SK-N-SH treated with all-trans-retinoic acid at 6 μM for 48 hours (cell line): Measurements from ENCODE around the gene RAPGEF4.
A peak's percentile ranks its signal among the peaks of the same experiment; 100 is the strongest.

Source experiments
- ATAC-seq: fragments of 200-7000 bp; cut with Tn5 transposase; 3 replicates; pipeline ENCODE4 v1.9.1; 2020; ENCODE audit warnings: mild to moderate bottlenecking, moderate library complexity
- ARNTL ChIP-seq: fragments of 450-650 bp; formaldehyde crosslinking; IDR thresholded peaks from 2 replicates; pipeline ENCODE4 v1.5.0; 2020; ENCODE audit warnings: low read depth, mild to moderate bottlenecking, moderate library complexity, borderline replicate concordance
- CSDC2 ChIP-seq: fragments of 250-450 bp; sonication (Bioruptor Pico); IDR thresholded peaks from 2 replicates; pipeline ENCODE4 v1.5.0; 2020; ENCODE audit warnings: mild to moderate bottlenecking, moderate library complexity
- PATZ1 ChIP-seq: fragments of 250-450 bp; sonication (Bioruptor Pico); IDR thresholded peaks from 2 replicates; pipeline ENCODE4 v1.8.0; 2020; ENCODE audit warnings: mild to moderate bottlenecking, moderate library complexity, borderline replicate concordance
- PPARA ChIP-seq: fragments of 250-450 bp; sonication (Bioruptor Pico); IDR thresholded peaks from 2 replicates; pipeline ENCODE4 v1.5.0; 2020; ENCODE audit warnings: mild to moderate bottlenecking, borderline replicate concordance
- RARB ChIP-seq: fragments of 250-450 bp; sonication (Bioruptor Pico); IDR thresholded peaks from 2 replicates; pipeline ENCODE4 v1.8.0; 2021; ENCODE audit warnings: mild to moderate bottlenecking, moderate library complexity
- TCF4 ChIP-seq: fragments of 250-450 bp; sonication (Bioruptor Pico); IDR thresholded peaks from 2 replicates; pipeline ENCODE4 v1.8.0; 2021; ENCODE audit warnings: mild to moderate bottlenecking, moderate library complexity, borderline replicate concordance
- TOX ChIP-seq: fragments of 250-450 bp; sonication (Bioruptor Pico); IDR thresholded peaks from 2 replicates; pipeline ENCODE4 v1.8.0; 2021; ENCODE audit warnings: mild to moderate bottlenecking, moderate library complexity, borderline replicate concordance
- ZC3H10 ChIP-seq: fragments of 250-450 bp; sonication (Bioruptor Pico); IDR thresholded peaks from 2 replicates; pipeline ENCODE4 v1.5.1; 2021; ENCODE audit warnings: mild to moderate bottlenecking, moderate library complexity
- ZFP3 ChIP-seq: fragments of 250-450 bp; sonication (Bioruptor Pico); IDR thresholded peaks from 2 replicates; pipeline ENCODE4 v1.5.0; 2020; ENCODE audit warnings: mild to moderate bottlenecking, moderate library complexity
- ZFP30 ChIP-seq: fragments of 450-650 bp; formaldehyde crosslinking; IDR thresholded peaks from 2 replicates; pipeline ENCODE4 v1.5.0; 2022; ENCODE audit warnings: mild to moderate bottlenecking, moderate library complexity
- ZNF70 ChIP-seq: fragments of 450-650 bp; formaldehyde crosslinking; IDR thresholded peaks from 2 replicates; pipeline ENCODE4 v1.5.0; 2020; ENCODE audit warnings: mild to moderate bottlenecking, moderate library complexity
- TF ChIP-seq, protein P1 (sequence below): fragments of 250-450 bp; sonication (Bioruptor Pico); IDR thresholded peaks from 2 replicates; pipeline ENCODE4 v1.5.0; 2020; ENCODE audit warnings: mild to moderate bottlenecking, moderate library complexity
- TF ChIP-seq, protein P2 (sequence below): fragments of 250-450 bp; sonication (Bioruptor Pico); IDR thresholded peaks from 2 replicates; pipeline ENCODE4 v1.5.1; 2021; ENCODE audit warnings: mild to moderate bottlenecking, moderate library complexity
- TF ChIP-seq, protein P3 (sequence below): fragments of 250-450 bp; sonication (Bioruptor Pico); IDR thresholded peaks from 2 replicates; pipeline ENCODE4 v1.8.0; 2021; ENCODE audit warnings: low read depth, mild to moderate bottlenecking, moderate library complexity, borderline replicate concordance

Gene RAPGEF4

DNA sequence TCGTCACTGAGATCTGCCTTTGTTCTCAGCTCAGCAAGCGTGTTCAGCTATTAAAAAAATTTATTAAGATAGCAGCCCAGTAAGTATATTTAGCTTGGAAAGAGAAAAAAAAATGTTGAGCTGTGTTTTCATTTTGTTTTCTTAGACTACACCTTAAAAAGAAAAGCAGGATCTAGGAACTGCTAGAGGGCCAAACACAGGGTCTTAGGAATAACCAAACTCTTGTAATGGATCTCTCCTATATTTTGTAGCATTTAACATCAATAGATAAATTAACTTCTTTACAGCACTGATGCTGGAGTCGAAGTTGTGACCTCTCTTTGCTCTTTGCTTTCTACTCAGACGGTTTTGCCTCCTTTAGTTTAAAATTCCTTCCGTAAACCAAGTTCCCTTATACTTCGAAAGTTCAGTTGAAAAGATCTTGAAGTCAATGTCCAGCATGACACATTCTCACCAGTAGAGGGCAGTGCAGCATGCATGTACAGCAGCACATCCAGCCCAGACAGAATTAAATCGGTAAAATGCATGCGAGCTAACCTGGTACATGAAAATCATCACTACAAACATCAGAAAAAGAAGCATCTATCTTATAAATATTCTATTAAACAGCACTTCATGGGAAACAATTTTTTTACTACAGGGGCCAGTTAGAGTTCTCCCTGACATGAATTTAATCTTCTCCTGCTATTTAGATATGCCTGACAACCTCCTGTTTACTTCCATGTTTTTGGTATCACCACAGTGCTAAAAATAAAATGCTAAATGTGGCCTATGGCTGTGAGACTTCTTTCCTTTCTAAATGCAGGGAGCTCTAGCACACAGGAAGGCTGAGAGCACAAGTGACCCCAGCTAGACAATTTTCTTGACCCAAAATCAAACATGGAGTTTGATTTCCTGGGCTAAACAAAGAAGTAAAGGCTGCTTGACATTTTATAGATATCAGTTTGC, 291.8 kb downstream of the RAPGEF4 start:
- peak; percentile 93 for ATAC-seq
- TF ChIP-seq ZNF70 (CRISPR knock-in tag) (no peak), TOX (CRISPR knock-in tag) (no peak), CSDC2 (CRISPR knock-in tag) (no peak), TCF4 (no peak), ZFP3 (CRISPR knock-in tag) (no peak), ZC3H10 (no peak), ZFP30 (CRISPR knock-in tag) (no peak)
- TF ChIP-seq, protein P1, sequence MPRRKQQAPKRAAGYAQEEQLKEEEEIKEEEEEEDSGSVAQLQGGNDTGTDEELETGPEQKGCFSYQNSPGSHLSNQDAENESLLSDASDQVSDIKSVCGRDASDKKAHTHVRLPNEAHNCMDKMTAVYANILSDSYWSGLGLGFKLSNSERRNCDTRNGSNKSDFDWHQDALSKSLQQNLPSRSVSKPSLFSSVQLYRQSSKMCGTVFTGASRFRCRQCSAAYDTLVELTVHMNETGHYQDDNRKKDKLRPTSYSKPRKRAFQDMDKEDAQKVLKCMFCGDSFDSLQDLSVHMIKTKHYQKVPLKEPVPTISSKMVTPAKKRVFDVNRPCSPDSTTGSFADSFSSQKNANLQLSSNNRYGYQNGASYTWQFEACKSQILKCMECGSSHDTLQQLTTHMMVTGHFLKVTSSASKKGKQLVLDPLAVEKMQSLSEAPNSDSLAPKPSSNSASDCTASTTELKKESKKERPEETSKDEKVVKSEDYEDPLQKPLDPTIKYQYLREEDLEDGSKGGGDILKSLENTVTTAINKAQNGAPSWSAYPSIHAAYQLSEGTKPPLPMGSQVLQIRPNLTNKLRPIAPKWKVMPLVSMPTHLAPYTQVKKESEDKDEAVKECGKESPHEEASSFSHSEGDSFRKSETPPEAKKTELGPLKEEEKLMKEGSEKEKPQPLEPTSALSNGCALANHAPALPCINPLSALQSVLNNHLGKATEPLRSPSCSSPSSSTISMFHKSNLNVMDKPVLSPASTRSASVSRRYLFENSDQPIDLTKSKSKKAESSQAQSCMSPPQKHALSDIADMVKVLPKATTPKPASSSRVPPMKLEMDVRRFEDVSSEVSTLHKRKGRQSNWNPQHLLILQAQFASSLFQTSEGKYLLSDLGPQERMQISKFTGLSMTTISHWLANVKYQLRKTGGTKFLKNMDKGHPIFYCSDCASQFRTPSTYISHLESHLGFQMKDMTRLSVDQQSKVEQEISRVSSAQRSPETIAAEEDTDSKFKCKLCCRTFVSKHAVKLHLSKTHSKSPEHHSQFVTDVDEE = no peak
- TF ChIP-seq, protein P2, sequence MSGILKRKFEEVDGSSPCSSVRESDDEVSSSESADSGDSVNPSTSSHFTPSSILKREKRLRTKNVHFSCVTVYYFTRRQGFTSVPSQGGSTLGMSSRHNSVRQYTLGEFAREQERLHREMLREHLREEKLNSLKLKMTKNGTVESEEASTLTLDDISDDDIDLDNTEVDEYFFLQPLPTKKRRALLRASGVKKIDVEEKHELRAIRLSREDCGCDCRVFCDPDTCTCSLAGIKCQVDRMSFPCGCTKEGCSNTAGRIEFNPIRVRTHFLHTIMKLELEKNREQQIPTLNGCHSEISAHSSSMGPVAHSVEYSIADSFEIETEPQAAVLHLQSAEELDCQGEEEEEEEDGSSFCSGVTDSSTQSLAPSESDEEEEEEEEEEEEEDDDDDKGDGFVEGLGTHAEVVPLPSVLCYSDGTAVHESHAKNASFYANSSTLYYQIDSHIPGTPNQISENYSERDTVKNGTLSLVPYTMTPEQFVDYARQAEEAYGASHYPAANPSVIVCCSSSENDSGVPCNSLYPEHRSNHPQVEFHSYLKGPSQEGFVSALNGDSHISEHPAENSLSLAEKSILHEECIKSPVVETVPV (CRISPR knock-in tag) = no peak
- TF ChIP-seq, all 23 proteins: peak for 0

DNA sequence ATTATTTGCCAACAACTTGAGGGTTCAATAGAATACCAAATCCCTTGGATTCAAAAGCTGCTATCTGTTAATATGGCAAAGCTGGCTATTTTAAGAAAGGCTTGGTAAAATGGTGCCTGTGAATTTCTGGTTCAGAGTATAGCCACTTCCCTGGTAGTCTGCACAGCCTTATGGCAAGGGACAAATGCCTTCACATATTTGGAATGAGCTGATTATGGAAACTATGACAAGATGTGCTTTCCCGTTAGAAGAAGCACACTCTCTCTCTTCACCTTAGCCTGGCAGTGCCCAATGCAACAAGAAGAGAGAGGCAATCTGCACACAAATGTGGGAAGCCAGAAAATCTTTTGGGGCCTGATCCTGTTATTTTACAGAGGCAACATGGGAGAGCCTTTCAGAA, 292.5 kb downstream of the RAPGEF4 start:
- ATAC-seq = 0 out of 3 replicates have a peak, but pooled peaks have one; percentile 9
- no peak for TF ChIP-seq ZNF70 (CRISPR knock-in tag)
- TF ChIP-seq, all 23 proteins: peak for 0

DNA sequence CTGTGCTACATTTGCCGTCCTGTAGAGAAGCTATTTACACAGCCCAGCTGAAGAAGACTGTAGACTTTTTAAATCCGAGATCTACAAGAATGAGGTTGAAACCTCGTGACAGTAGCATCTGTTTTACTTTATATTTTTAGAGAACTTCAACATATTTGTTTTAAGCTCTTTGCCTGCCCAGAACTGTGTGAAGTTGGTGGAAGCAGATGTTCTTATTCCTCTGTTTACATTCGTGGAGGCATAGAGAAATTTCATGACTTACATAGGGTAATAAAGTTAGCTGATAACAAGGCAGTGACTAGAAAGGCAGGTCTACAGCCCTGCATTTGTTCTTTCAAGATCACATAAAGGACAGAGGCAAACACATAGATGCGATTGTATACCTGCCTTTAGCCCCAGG, 293.0 kb downstream of the RAPGEF4 start:
- no peak for ATAC-seq
- no peak for TF ChIP-seq ARNTL (CRISPR knock-in tag)
- TF ChIP-seq TOX (CRISPR knock-in tag) = no peak

GRCh38 chr2:173030561-173031490, 295.2 kb downstream of the RAPGEF4 start:
- TF ChIP-seq ZNF70 (CRISPR knock-in tag) = no peak
- no peak for TF ChIP-seq CSDC2 (CRISPR knock-in tag)
- TF ChIP-seq RARB = no peak
- TF ChIP-seq TOX (CRISPR knock-in tag) = no peak
- no peak for TF ChIP-seq PPARA (CRISPR knock-in tag)
- TF ChIP-seq, protein P1 = no peak
- no peak for TF ChIP-seq PATZ1 (CRISPR knock-in tag)
- TF ChIP-seq, protein P3, sequence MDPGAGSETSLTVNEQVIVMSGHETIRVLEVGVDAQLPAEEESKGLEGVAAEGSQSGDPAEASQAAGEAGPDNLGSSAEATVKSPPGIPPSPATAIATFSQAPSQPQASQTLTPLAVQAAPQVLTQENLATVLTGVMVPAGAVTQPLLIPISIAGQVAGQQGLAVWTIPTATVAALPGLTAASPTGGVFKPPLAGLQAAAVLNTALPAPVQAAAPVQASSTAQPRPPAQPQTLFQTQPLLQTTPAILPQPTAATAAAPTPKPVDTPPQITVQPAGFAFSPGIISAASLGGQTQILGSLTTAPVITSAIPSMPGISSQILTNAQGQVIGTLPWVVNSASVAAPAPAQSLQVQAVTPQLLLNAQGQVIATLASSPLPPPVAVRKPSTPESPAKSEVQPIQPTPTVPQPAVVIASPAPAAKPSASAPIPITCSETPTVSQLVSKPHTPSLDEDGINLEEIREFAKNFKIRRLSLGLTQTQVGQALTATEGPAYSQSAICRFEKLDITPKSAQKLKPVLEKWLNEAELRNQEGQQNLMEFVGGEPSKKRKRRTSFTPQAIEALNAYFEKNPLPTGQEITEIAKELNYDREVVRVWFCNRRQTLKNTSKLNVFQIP (CRISPR knock-in tag) = no peak
- TF ChIP-seq ARNTL (CRISPR knock-in tag) = no peak
- TF ChIP-seq, all 23 proteins: peak for 0
- ATAC-seq = no peak
